ENCODE data around the gene KRTAP27-1. TPM values are rescaled to one million over a fixed set of nuclear protein-coding genes. Genes with fewer than 3 reads are reported as not detected.
A peak's percentile ranks its signal among the peaks of the same experiment; 100 is the strongest.

KRTAP27-1 gene
- total and polyA plus RNA-seq, 2 experiments from 2014 or later, result not detected

GRCh38 chr21:30348506-30348905 is 11.0 kb upstream of the KRTAP27-1 start, which contains the start of gene KRTAP23-1:
Gene KRTAP23-1 (minus strand): TSS chr21:30348606. CDS start chr21:30348606, 0 bp downstream.
- no peak for DNase-seq (ENCODE audit: low spot score)
- Mint-ChIP-seq H3K4me3 (no peak within 1 kb of the TSS), H3K36me3 (ENCODE audit: low read depth) (peaks cover 8% of the 10 kb centered on the region; the same call in 2 of the 3 replicates), H3K4me1 (peaks cover 17% of the 10 kb centered on the region), H3K27ac (peak within 1 kb of the TSS; percentile 42; the same call in 1 of the 2 replicates), H3K27me3 (ENCODE audit: insufficient read depth, low read depth, poor library complexity) (peaks cover 5% of the 10 kb centered on the region), H3K9me3 (peaks cover 8% of the 10 kb centered on the region; the same call in 1 of the 3 replicates)
- peaks cover 16% of the 10 kb centered on the region for H3K4me1 ChIP-seq (ENCODE audit: insufficient read depth)
- no peaks in the 10 kb centered on the region for H3F3A ChIP-seq (replicated peaks; ENCODE audit: low read depth)
- H2AFZ ChIP-seq, result 0 out of 2 replicates have a peak within 1 kb of the TSS, but pooled peaks have one; percentile 23
- no peak within 1 kb of the TSS for H3K27ac ChIP-seq (ENCODE audit: low read depth)
- TF ChIP-seq EZH2 (IDR thresholded peaks at IDR 0.05; ENCODE audit: low read depth, unreplicated experiment) (no peak), STAT1 (IDR thresholded peaks at IDR 0.05; ENCODE audit: unreplicated experiment) (no peak), REST (IDR thresholded peaks at IDR 0.05; ENCODE audit: unreplicated experiment) (no peak), CREB1 (CRISPR knock-in tag; IDR thresholded peaks at IDR 0.05; ENCODE audit: low read depth) (no peak), ETS1 (IDR thresholded peaks at IDR 0.05) (no peak), EZH2phosphoT487 (IDR thresholded peaks at IDR 0.05; ENCODE audit: unreplicated experiment) (no peak), JUNB (IDR thresholded peaks at IDR 0.05; ENCODE audit: unreplicated experiment) (no peak)
- no peaks in the 10 kb centered on the region for H3K27me3 ChIP-seq (ENCODE audit: insufficient read depth)
- no peak for ATAC-seq
- H3K9me2 ChIP-seq (ENCODE audit: insufficient read depth), result peaks cover 2% of the 10 kb centered on the region; the same call in 1 of the 2 replicates
- H3K36me3 ChIP-seq (ENCODE audit: insufficient read depth), result no peaks in the 10 kb centered on the region
- H3K79me2 ChIP-seq (replicated peaks; ENCODE audit: insufficient read depth), result no peaks in the 10 kb centered on the region
- H4K20me1 ChIP-seq (replicated peaks; ENCODE audit: insufficient read depth), result no peaks in the 10 kb centered on the region
- H3K4me2 ChIP-seq, result peak within 1 kb of the TSS; percentile 15; the same call in 1 of the 2 replicates
- no peak within 1 kb of the TSS for H3K4me3 ChIP-seq

GRCh38 chr21:30345014-30345413 is 7.5 kb upstream of the KRTAP27-1 start:
- peak; percentile 45 for DNase-seq (ENCODE audit: low spot score)
- no peaks in the 10 kb centered on the region for H3K27me3 ChIP-seq (ENCODE audit: insufficient read depth)
- Mint-ChIP-seq H3K4me3 (no peak overlapping the region), H3K4me1 (peaks cover 12% of the 10 kb centered on the region), H3K36me3 (ENCODE audit: low read depth) (peaks cover 8% of the 10 kb centered on the region; the same call in 2 of the 3 replicates), H3K9me3 (peaks cover 8% of the 10 kb centered on the region; the same call in 1 of the 3 replicates), H3K27me3 (ENCODE audit: insufficient read depth, low read depth, poor library complexity) (peaks cover 5% of the 10 kb centered on the region), H3K27ac (no peak overlapping the region)
- peaks cover 12% of the 10 kb centered on the region for H3K4me1 ChIP-seq (ENCODE audit: insufficient read depth)
- no peaks in the 10 kb centered on the region for H3K79me2 ChIP-seq (replicated peaks; ENCODE audit: insufficient read depth)
- no peaks in the 10 kb centered on the region for H3K36me3 ChIP-seq (ENCODE audit: insufficient read depth)
- H3K9me2 ChIP-seq (ENCODE audit: insufficient read depth), result no peaks in the 10 kb centered on the region
- peak; percentile 26; the same call in 1 of the 3 replicates for ATAC-seq
- no peak overlapping the region for H3K4me2 ChIP-seq
- H3F3A ChIP-seq (replicated peaks; ENCODE audit: low read depth), result no peaks in the 10 kb centered on the region
- H4K20me1 ChIP-seq (replicated peaks; ENCODE audit: insufficient read depth), result no peaks in the 10 kb centered on the region
- no peak overlapping the region for H2AFZ ChIP-seq
- H3K4me3 ChIP-seq, result no peak overlapping the region
- H3K27ac ChIP-seq (ENCODE audit: low read depth), result no peak overlapping the region
- TF ChIP-seq POLR2AphosphoS5 (IDR thresholded peaks at IDR 0.05; ENCODE audit: low read depth) (no peak), CTCF (conservative IDR thresholded peaks at IDR 0.05; ENCODE audit: low read depth in 2 of 2) (peak; percentile 46 to 53)

Measured in GM23338 (cell line).